Measurements from ENCODE around the gene HDAC4.

DNA sequence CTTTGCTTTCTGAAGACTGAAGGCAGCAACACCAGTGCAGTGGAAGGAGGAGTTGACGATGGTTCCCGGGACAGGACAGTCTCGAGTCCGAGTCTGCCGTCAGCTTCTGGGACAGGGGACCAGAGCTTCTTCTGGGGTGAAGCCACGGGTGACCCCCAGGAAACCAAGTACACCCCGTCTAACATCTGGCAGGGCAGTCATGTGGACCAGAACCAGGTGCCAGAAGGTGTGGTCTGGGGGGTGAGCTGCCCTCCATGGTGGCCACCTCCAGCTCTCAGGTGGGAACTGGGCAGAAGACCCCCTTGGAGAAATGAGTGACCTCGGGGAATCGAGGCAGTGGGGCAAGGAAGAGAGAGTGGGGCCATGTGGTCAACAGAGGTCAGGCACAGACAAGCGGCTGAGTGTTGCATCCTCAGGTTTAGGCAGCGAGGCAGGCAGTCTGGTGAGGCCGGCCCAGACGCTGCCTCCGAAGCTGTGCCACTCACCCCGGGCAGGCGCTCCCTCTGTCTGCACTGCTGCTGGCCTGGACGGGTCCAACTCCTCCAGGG, 204.3 kb downstream of the HDAC4 start:
- TF ChIP-seq, protein P1, sequence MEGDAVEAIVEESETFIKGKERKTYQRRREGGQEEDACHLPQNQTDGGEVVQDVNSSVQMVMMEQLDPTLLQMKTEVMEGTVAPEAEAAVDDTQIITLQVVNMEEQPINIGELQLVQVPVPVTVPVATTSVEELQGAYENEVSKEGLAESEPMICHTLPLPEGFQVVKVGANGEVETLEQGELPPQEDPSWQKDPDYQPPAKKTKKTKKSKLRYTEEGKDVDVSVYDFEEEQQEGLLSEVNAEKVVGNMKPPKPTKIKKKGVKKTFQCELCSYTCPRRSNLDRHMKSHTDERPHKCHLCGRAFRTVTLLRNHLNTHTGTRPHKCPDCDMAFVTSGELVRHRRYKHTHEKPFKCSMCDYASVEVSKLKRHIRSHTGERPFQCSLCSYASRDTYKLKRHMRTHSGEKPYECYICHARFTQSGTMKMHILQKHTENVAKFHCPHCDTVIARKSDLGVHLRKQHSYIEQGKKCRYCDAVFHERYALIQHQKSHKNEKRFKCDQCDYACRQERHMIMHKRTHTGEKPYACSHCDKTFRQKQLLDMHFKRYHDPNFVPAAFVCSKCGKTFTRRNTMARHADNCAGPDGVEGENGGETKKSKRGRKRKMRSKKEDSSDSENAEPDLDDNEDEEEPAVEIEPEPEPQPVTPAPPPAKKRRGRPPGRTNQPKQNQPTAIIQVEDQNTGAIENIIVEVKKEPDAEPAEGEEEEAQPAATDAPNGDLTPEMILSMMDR (IDR thresholded peaks at IDR 0.05) = no peak
- TF ChIP-seq POLR2A (IDR thresholded peaks at IDR 0.05) = no peak
- TF ChIP-seq EP300 (IDR thresholded peaks at IDR 0.05) = no peak
